Endothelial cell of umbilical vein (primary cell): Measurements from ENCODE around the gene CNTN1. TPM values are rescaled to one million over a fixed set of nuclear protein-coding genes. Genes with fewer than 3 reads are reported as not detected.

ENCODE experiments used
- BruUV-seq: library from RNA; stranded (reverse); fragments of 400-500 nt; replicated peaks from 2 replicates; lab custom pipeline; 2021; lab: Mats Ljungman, UMichigan
- CTCF ChIA-PET: fragments of 300-600, 350-600 bp; sonication (Branson Sonifier 250); formaldehyde crosslinking; loops from one replicate; lab custom pipeline; 2021; ENCODE audit warnings: antibody characterized with exemption, inconsistent platforms; lab: Charles Lee
- POLR2A ChIA-PET: fragments of 300-600, 350-600 bp; sonication (Branson Sonifier 250); formaldehyde crosslinking; loops from one replicate; lab custom pipeline; 2021; ENCODE audit warnings: antibody characterized with exemption, inconsistent platforms; lab: Charles Lee
- DNase-seq: peaks from one replicate; pipeline ENCODE4 v3.0.0-alpha.2; 2011; ENCODE audit warnings: low read depth, low spot score
- FAIRE-seq: peaks from 2 replicates; lab custom pipeline; 2011; peaks lifted over from hg19 to GRCh38; lab: Jason Lieb, UNC
- H2AFZ ChIP-seq: 2 replicates; pipeline ENCODE4 v1.6.0; 2012; ENCODE audit warnings: low read depth, low read length, control low read depth, inconsistent platforms
- H3K27ac ChIP-seq: 2 replicates; pipeline ENCODE4 v1.5.1; 2011; ENCODE audit warnings: low read depth, mild to moderate bottlenecking, control low read depth, low read length, moderate library complexity; ENCODE audit not compliant: insufficient read depth
- H3K27me3 ChIP-seq, 2 experiments: 2 replicates each; pipeline versions ENCODE4 v1.6.0 to v1.6.1; 2011; ENCODE audit warnings: low read length in 2 of 2, mixed read lengths in 1 of 2; ENCODE audit not compliant: control insufficient read depth in 2 of 2, insufficient read depth in 2 of 2
- H3K36me3 ChIP-seq, 2 experiments: 2 replicates in 1 of 2; 3 replicates in 1 of 2; pipeline ENCODE4 v1.5.1; 2011; ENCODE audit warnings: low read length in 2 of 2, mild to moderate bottlenecking in 1 of 2, moderate library complexity in 1 of 2; ENCODE audit not compliant: control insufficient read depth in 2 of 2, insufficient read depth in 2 of 2; ENCODE audit errors: extremely low read depth in 1 of 2
- H3K4me1 ChIP-seq: 3 replicates; pipeline ENCODE4 v1.5.1; 2011; ENCODE audit warnings: mild to moderate bottlenecking, low read length; ENCODE audit not compliant: control insufficient read depth, insufficient read depth; ENCODE audit errors: extremely low read depth
- H3K4me2 ChIP-seq: 2 replicates; pipeline ENCODE4 v1.6.1; 2011; ENCODE audit warnings: low read length, control low read depth, mixed read lengths; ENCODE audit not compliant: insufficient read depth
- H3K4me3 ChIP-seq, 3 experiments: fragments of 200-600 bp in 1 of 3; sonication (generic), shearing (Covaris generic) in 1 of 3; replicated peaks in 1 of 3; 2 replicates each; pipeline ENCODE4 v1.5.1; 2011 to 2016; ENCODE audit warnings: control low read depth in 3 of 3, low read length in 3 of 3, mild to moderate bottlenecking in 2 of 3, inconsistent platforms in 1 of 3, low read depth in 1 of 3, moderate library complexity in 1 of 3; ENCODE audit not compliant: insufficient read depth in 1 of 3
- H3K79me2 ChIP-seq: 2 replicates; pipeline ENCODE4 v1.6.0; 2012; ENCODE audit warnings: low read length, inconsistent platforms; ENCODE audit not compliant: control insufficient read depth, insufficient read depth
- H3K9ac ChIP-seq: replicated peaks from 2 replicates; pipeline ENCODE3; 2011; ENCODE audit warnings: low read length, control low read depth; ENCODE audit not compliant: insufficient read depth; ENCODE audit errors: extremely low read depth
- H3K9me1 ChIP-seq: replicated peaks from 3 replicates; pipeline ENCODE4 v1.6.0; 2011; ENCODE audit warnings: mild to moderate bottlenecking, low read length; ENCODE audit not compliant: control insufficient read depth, insufficient read depth; ENCODE audit errors: extremely low read depth
- H3K9me3 ChIP-seq: replicated peaks from 2 replicates; pipeline ENCODE4 v1.5.1; 2012; ENCODE audit warnings: low read length, inconsistent platforms; ENCODE audit not compliant: control insufficient read depth, insufficient read depth
- H4K20me1 ChIP-seq: replicated peaks from 2 replicates; pipeline ENCODE3; 2011; ENCODE audit warnings: mild to moderate bottlenecking, low read length; ENCODE audit not compliant: control insufficient read depth, insufficient read depth; ENCODE audit errors: extremely low read depth
- POLR2AphosphoS5 ChIP-seq: IDR thresholded peaks from 2 replicates; pipeline ENCODE4 v1.6.1; 2012; ENCODE audit warnings: low read depth, mild to moderate bottlenecking, control low read depth, low read length, moderate library complexity; ENCODE audit not compliant: insufficient read depth
- dilution Hi-C: fragments of 300-500 bp; cut with MboI; formaldehyde crosslinking; loops from one replicate; pipeline ENCODE4 v1.15.0; 2019; ENCODE audit warnings: low sequenced_read_pairs; ENCODE audit not compliant: extremely low pct_ligation_motif_present
- intact Hi-C: fragments of 100-400 bp; cut with micrococcal nuclease; formaldehyde crosslinking; loops from one replicate; pipeline ENCODE4 v1.10.0; 2022
- polyA plus RNA-seq, 4 experiments: library from polyadenylated mRNA; depleted of rRNA in 3 of 4; stranded (reverse) in 3 of 4; unstranded in 1 of 4; fragments of >200 nt; gene quantifications; 2 replicates each; pipeline versions ENCODE4 v1.2.1 to v1.2.3, GENCODE V29; 2011 to 2012; ENCODE audit warnings: missing spikeins in 1 of 4
- total RNA-seq: library from RNA; stranded (reverse); gene quantifications from 2 replicates; pipeline ENCODE4 v1.2.3, GENCODE V29; 2021
- TF ChIP-seq, protein P1 (sequence below): IDR thresholded peaks from 2 replicates; pipeline ENCODE4 v1.6.1; 2011; ENCODE audit not compliant: insufficient read depth, insufficient read length
- TF ChIP-seq, protein P2 (sequence below), 2 donors: IDR thresholded peaks; 1 replicate in 1 of 2; 2 replicates in 1 of 2; pipeline ENCODE4 v1.5.1; 2011; ENCODE audit warnings: low read length in 2 of 2, mild to moderate bottlenecking in 2 of 2, moderate library complexity in 2 of 2, control low read depth in 1 of 2, inconsistent platforms in 1 of 2, low read depth in 1 of 2; ENCODE audit not compliant: insufficient read depth in 1 of 2; ENCODE audit errors: extremely low read depth in 1 of 2

Gene CNTN1
- total and polyA plus RNA-seq, 2 donors (not counting 3 experiments of a cell fraction or from before 2014, with no cell fraction given) = 0.07 TPM; not detected in 1

DNA sequence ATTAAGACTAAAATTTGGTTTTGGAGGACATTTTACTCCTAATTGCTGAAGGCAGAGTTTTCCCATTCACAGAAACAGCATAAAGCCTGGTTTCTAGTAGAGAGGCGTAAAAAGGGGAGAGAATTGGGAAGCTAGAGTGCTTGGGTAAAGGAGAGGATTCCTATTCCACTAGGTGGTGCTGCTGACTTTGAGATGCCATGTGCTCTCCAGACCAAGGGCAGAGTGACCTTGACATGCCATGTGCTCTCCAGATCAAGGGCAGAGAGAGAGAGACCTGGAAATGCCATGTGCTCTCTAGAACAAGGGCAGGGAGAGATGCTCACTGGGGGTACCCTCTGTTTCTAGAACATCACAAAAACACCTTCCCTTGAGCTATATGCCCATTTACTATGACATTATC is 319.7 kb downstream of the CNTN1 start:
- DNase-seq (peak; percentile 19), FAIRE-seq (no peak)
- no peaks in the 10 kb centered on the region for H3K9me1 ChIP-seq
- ChIA-PET CTCF (interaction anchor here (1.1 to 1.5 kb wide), 2 partner anchors 252 to 1012 kb away, joined by 3 read pairs; no protein-coding TSS in a partner anchor), POLR2A (no interaction called here)
- dilution Hi-C loops (no loop called here), intact Hi-C loops (loop anchor here (10.0 kb wide), 1 partner anchor 513 kb away; no protein-coding TSS in a partner anchor)
- H3K27me3 ChIP-seq = no peaks in the 10 kb centered on the region
- no peak overlapping the region for H3K27ac ChIP-seq
- no peak overlapping the region for H3K4me3 ChIP-seq
- no peaks in the 10 kb centered on the region for H3K36me3 ChIP-seq
- no peaks in the 10 kb centered on the region for H4K20me1 ChIP-seq
- BruUV-seq = no TSS peak
- H3K9me3 ChIP-seq = no peaks in the 10 kb centered on the region
- peaks cover 22% of the 10 kb centered on the region for H3K4me1 ChIP-seq
- no peak overlapping the region for H3K4me2 ChIP-seq
- H3K79me2 ChIP-seq = no peaks in the 10 kb centered on the region
- H3K9ac ChIP-seq = no peak overlapping the region
- TF ChIP-seq, protein P1, sequence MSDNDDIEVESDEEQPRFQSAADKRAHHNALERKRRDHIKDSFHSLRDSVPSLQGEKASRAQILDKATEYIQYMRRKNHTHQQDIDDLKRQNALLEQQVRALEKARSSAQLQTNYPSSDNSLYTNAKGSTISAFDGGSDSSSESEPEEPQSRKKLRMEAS = peak; percentile 72
- no peak for TF ChIP-seq POLR2AphosphoS5
- TF ChIP-seq, protein P2, sequence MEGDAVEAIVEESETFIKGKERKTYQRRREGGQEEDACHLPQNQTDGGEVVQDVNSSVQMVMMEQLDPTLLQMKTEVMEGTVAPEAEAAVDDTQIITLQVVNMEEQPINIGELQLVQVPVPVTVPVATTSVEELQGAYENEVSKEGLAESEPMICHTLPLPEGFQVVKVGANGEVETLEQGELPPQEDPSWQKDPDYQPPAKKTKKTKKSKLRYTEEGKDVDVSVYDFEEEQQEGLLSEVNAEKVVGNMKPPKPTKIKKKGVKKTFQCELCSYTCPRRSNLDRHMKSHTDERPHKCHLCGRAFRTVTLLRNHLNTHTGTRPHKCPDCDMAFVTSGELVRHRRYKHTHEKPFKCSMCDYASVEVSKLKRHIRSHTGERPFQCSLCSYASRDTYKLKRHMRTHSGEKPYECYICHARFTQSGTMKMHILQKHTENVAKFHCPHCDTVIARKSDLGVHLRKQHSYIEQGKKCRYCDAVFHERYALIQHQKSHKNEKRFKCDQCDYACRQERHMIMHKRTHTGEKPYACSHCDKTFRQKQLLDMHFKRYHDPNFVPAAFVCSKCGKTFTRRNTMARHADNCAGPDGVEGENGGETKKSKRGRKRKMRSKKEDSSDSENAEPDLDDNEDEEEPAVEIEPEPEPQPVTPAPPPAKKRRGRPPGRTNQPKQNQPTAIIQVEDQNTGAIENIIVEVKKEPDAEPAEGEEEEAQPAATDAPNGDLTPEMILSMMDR (IDR thresholded peaks at IDR 0.05; ENCODE audit: extremely low read depth in 1 of 2, insufficient read depth in 1 of 2, low read depth in 1 of 2, low read length in 2 of 2) = peak in 1 of 2 donors; percentile 26
- no peak overlapping the region for H2AFZ ChIP-seq
